ENCODE measurements around the gene SLC66A2. TPM values are rescaled to one million over a fixed set of nuclear protein-coding genes. Genes with fewer than 3 reads are reported as not detected.

The SLC66A2 gene
- total and polyA plus RNA-seq, 10 of the 15 experiments (the other 5 are each of a cell fraction or from before 2014, with no cell fraction given) = 0.69 to 42.5 (median 14.8) TPM

DNA sequence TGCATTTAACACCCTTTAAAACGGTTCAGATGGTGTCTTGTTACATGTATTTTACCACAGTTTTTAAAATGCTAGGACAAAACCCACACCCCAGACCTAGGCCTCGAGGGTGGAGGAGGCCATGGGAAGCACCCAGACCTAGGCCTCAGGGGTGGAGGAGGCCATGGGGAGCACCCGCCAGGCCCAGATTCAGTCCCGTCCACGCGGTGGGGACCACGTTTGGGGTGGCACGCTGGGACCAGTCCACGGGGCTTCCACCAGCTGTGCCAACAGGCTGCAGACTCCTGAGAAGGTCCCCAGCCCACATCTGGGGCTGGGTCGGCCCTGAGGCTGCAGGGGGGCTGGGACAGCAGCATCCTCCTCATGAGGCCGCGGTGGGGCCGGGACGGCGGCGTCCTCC is 63.4 kb downstream of the SLC66A2 start:
- Histone ChIP-seq H3K27me3 (replicated peaks in 1 of 2; ENCODE audit: control insufficient read depth in 2 of 2, insufficient read depth in 2 of 2, low read length in 1 of 2) (no peaks in the 10 kb centered on the region), H3K4me1 (ENCODE audit: control insufficient read depth, insufficient read depth, low read length) (no peaks in the 10 kb centered on the region), H3K36me3 (ENCODE audit: control insufficient read depth in 2 of 2, insufficient read depth in 2 of 2, low read length in 1 of 2) (no peaks in the 10 kb centered on the region), H3K79me2 (ENCODE audit: control insufficient read depth, insufficient read depth, low read length) (no peaks in the 10 kb centered on the region), H3K4me2 (ENCODE audit: control insufficient read depth, insufficient read depth) (no peak overlapping the region), H3K9me3 (replicated peaks; ENCODE audit: control insufficient read depth, insufficient read depth, low read length) (peaks cover 11% of the 10 kb centered on the region), H4K20me1 (ENCODE audit: control insufficient read depth, insufficient read depth) (no peaks in the 10 kb centered on the region), H3K4me3 (no peak overlapping the region), H3K9ac (ENCODE audit: control insufficient read depth, insufficient read depth, low read length) (no peak overlapping the region), H3K27ac (ENCODE audit: control insufficient read depth, insufficient read depth) (no peak overlapping the region), H2AFZ (ENCODE audit: control insufficient read depth, low read depth, low read length) (no peak overlapping the region)
- ChIA-PET SMC1A (ENCODE audit: uncharacterized antibody, unreplicated experiment) (no interaction called here), CTCF (no interaction called here), RAD21 (ENCODE audit: unreplicated experiment) (no interaction called here), POLR2A (no interaction called here)
- FAIRE-seq (no peak), ATAC-seq (no peak), DNase-seq (ENCODE audit: low read depth, low spot score) (no peak)
- TF ChIP-seq, protein P1, sequence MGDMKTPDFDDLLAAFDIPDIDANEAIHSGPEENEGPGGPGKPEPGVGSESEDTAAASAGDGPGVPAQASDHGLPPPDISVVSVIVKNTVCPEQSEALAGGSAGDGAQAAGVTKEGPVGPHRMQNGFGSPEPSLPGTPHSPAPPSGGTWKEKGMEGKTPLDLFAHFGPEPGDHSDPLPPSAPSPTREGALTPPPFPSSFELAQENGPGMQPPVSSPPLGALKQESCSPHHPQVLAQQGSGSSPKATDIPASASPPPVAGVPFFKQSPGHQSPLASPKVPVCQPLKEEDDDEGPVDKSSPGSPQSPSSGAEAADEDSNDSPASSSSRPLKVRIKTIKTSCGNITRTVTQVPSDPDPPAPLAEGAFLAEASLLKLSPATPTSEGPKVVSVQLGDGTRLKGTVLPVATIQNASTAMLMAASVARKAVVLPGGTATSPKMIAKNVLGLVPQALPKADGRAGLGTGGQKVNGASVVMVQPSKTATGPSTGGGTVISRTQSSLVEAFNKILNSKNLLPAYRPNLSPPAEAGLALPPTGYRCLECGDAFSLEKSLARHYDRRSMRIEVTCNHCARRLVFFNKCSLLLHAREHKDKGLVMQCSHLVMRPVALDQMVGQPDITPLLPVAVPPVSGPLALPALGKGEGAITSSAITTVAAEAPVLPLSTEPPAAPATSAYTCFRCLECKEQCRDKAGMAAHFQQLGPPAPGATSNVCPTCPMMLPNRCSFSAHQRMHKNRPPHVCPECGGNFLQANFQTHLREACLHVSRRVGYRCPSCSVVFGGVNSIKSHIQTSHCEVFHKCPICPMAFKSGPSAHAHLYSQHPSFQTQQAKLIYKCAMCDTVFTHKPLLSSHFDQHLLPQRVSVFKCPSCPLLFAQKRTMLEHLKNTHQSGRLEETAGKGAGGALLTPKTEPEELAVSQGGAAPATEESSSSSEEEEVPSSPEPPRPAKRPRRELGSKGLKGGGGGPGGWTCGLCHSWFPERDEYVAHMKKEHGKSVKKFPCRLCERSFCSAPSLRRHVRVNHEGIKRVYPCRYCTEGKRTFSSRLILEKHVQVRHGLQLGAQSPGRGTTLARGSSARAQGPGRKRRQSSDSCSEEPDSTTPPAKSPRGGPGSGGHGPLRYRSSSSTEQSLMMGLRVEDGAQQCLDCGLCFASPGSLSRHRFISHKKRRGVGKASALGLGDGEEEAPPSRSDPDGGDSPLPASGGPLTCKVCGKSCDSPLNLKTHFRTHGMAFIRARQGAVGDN (IDR thresholded peaks at IDR 0.05) = no peak
- TF ChIP-seq NR2F1 (conservative IDR thresholded peaks at IDR 0.05) (no peak), ZZZ3 (IDR thresholded peaks at IDR 0.05; ENCODE audit: control insufficient read depth, insufficient read length, low read depth) (no peak), HDAC2 (IDR thresholded peaks at IDR 0.05) (no peak), NFYB (IDR thresholded peaks at IDR 0.05; ENCODE audit: insufficient read depth, low read depth, low read length) (no peak), GATAD2B (conservative IDR thresholded peaks at IDR 0.05; ENCODE audit: low read depth) (no peak), SMAD5 (IDR thresholded peaks at IDR 0.05; ENCODE audit: low read depth) (no peak), KDM1A (IDR thresholded peaks at IDR 0.05; ENCODE audit: borderline replicate concordance) (no peak), BMI1 (IDR thresholded peaks at IDR 0.05; ENCODE audit: borderline replicate concordance) (no peak), SMC3 (IDR thresholded peaks at IDR 0.05; ENCODE audit: borderline replicate concordance, low read length) (no peak), RBBP5 (conservative IDR thresholded peaks at IDR 0.05) (no peak), WRNIP1 (IDR thresholded peaks at IDR 0.05; ENCODE audit: borderline replicate concordance, low read depth, low read length) (no peak), CEBPB (IDR thresholded peaks at IDR 0.05; ENCODE audit: borderline replicate concordance in 1 of 2, low read depth in 2 of 2, low read length in 2 of 2) (no peak), CBX5 (IDR thresholded peaks at IDR 0.05; ENCODE audit: low read depth) (no peak), TCF7 (IDR thresholded peaks at IDR 0.05; ENCODE audit: borderline replicate concordance) (no peak), ZNF384 (IDR thresholded peaks at IDR 0.05; ENCODE audit: borderline replicate concordance, low read depth, low read length) (no peak), NR2C1 (IDR thresholded peaks at IDR 0.05) (no peak), PAX8 (IDR thresholded peaks at IDR 0.05) (no peak)
- TF ChIP-seq, protein P2, sequence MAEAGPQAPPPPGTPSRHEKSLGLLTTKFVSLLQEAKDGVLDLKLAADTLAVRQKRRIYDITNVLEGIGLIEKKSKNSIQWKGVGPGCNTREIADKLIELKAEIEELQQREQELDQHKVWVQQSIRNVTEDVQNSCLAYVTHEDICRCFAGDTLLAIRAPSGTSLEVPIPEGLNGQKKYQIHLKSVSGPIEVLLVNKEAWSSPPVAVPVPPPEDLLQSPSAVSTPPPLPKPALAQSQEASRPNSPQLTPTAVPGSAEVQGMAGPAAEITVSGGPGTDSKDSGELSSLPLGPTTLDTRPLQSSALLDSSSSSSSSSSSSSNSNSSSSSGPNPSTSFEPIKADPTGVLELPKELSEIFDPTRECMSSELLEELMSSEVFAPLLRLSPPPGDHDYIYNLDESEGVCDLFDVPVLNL (IDR thresholded peaks at IDR 0.05; ENCODE audit: low read depth, low read length) = no peak
- no TSS peak for BruUV-seq (replicated peaks)
- intact Hi-C loops (cut with micrococcal nuclease; ENCODE audit: unreplicated experiment) = no loop called here
- in situ Hi-C loops (cut with MboI) = no loop called here
- WGBS (ENCODE audit: insufficient coverage, insufficient replicate concordance, low lambda C conversion rate, missing lambda C conversion rate) = 53% methylated on average over 10 of the region's 16 CpGs

Data from GM12878 (cell line).